ENCODE results near the gene TBC1D22A.

The TBC1D22A gene

DNA sequence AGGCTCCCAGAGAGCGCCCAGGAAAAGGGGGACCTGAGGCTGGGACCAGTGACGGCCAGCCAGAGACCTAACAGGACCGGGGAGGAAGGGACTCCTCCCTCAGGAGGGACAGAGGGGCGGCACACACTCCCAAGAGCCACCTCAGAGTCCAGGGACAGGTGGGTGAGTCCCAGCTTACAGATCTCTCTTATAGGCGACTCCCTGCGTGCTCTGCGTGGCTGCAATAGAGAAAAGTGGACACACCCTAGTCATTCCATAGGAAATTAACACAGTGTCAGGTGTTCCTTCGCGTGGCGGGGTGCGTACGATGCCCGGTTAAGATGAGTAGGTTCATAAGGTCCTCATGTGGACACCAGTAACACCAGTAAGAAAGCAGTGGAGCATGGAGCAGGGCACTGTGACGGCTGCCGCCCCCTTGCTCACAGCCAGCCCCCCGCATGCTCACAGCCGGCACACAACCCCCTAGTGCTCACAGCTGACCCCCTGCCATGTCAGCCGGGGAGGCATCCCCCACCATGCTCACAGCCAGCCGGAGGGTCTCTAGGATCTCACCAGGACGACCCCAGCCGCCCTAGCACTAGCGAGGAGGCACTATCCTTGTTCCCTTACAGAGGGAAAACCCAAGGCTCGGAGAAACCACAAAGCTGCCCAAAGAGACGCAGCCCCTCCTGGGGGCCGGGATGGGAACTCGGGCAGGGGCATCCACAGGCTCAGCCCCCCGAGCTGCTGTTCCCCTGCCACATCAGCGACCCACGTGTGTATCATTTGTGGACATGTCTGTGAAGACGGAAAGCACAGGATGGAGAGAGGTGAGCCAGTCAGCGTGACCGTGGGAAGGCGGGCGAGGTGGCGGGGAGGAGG is 426.8 kb downstream of the TBC1D22A start:
- DNase-seq (ENCODE audit: low spot score): no peak
- H3K27ac Mint-ChIP-seq: no peak overlapping the region
- H3K4me1 Mint-ChIP-seq (ENCODE audit: low read depth): no peaks in the 10 kb centered on the region
- no peaks in the 10 kb centered on the region for H3K27me3 Mint-ChIP-seq (ENCODE audit: low read depth)
- H3K9me3 Mint-ChIP-seq: no peaks in the 10 kb centered on the region
- no peak overlapping the region for H3K4me3 Mint-ChIP-seq
- no peaks in the 10 kb centered on the region for H3K36me3 Mint-ChIP-seq (ENCODE audit: low read depth)

DNA sequence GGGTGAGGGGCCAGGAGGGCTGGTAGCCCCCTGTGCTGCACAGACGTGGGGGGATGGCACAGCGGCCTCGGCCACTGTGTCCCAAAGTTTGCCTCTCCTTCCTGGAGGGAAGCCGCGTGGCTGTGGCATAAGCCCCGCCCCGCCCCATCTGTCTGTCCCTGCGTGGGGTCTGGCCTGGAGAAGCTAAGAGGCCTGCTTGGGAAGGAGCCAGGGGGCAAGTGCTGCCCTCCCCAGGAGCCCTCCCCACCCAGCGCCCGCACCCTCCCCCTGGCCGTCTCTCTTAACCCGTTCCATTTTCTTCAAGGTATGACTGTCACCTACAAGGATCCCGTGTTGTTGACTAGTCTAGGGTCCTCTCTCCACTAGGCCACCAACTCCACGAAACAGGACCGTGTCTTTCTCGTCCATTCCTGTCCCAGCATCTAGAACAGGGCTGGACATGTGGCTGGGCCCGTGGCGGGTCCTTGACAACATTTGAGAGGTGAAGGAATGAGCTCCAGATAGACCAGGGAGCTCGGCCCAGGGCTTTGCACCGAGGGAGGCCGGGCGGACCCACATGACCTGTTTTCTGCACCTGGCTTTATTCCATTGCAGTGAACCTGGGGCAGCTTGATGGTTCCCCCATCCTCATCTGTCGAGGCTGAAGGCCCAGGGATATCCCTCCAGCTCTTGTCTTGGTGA is 428.0 kb downstream of the TBC1D22A start:
- DNase-seq (ENCODE audit: low spot score): no peak
- Mint-ChIP-seq H3K27me3 (ENCODE audit: low read depth) (no peaks in the 10 kb centered on the region), H3K9me3 (no peaks in the 10 kb centered on the region), H3K36me3 (ENCODE audit: low read depth) (no peaks in the 10 kb centered on the region), H3K4me3 (no peak overlapping the region), H3K27ac (no peak overlapping the region), H3K4me1 (ENCODE audit: low read depth) (no peaks in the 10 kb centered on the region)

DNA sequence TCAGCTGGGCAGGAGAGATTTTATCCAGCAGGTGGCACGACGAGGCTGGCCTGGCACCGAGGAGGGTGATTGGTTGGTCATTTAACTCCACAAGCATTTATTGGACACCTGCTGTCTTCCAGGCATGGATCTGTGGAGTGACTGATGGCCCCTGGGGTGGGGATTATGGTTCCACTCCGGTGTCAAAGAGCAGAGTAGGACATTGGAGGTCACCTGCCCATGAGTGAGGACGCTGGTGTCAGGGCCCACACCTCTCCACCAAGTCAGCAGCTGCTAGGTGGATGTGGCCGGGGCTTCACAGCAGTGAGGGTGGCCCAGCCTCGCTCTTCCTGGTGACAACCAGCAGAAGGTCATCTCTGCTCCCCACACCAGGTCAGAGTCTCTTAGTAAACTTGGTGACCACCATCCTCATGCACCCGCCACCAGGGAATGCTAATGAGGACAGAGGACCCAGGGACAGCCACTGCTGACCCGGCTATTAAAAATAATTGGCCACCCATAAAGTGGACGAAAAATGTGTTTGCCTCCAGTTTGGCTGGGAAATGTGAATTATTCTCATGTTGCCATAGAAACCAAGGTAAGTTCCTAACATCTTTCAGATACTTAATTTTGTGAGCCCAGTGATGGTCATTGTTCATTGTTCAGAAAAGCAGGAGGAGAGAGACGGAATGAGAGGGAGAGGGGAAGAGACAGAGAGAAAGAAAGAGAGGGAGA is 428.7 kb downstream of the TBC1D22A start:
- H3K27me3 Mint-ChIP-seq (ENCODE audit: low read depth): no peaks in the 10 kb centered on the region
- no peaks in the 10 kb centered on the region for H3K9me3 Mint-ChIP-seq
- H3K4me3 Mint-ChIP-seq: no peak overlapping the region
- DNase-seq (ENCODE audit: low spot score): no peak
- H3K4me1 Mint-ChIP-seq (ENCODE audit: low read depth): no peaks in the 10 kb centered on the region
- no peak overlapping the region for H3K27ac Mint-ChIP-seq
- H3K36me3 Mint-ChIP-seq (ENCODE audit: low read depth): no peaks in the 10 kb centered on the region

DNA sequence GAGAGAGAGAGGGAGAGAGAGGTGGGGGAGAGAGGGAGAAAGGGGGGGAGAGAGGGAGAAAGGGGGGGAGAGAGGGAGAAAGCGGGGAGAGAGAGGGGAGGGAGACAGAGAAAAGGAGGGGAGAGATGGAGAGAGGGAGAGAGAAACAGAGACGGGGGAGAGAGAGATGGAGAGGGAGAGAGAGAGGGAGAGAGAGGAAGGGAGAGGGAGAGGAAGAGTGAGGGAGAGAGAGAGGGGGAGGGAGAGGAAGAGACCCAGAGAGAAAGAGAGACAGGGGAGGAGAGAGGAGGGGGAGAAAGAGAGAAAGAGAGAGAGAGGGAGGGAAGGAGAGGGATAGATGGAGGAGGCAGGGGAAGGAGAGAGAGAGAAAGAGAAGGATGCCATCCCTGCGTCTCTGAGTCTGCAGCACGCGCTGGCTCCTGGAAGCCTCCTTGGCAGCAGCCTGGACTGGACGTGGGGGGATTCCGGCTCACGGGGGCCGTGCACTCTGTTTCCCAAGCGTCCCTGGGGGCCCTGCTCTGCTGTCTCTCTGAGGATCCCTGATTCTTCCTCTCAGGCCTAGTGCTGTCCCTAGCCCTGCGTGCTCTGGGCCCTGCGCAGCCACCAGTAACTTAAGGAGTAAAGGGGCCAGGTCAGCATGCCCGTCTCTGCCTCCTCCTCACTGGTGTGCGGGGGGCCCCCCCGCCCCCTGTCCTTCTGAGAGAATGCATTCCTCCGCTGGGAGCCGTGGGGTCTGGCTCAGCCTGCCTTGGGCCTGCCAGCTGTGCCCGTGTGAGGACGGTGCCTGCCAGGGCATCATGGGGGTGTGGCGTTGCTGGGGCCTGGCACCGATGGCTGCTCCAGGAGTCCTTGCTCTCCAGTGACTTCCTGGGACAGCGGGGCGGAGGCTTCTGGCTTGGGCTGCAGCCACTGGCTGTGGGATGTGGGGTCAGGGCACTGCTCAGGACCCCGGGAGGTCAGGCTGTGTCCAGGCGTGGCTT is 429.5 kb downstream of the TBC1D22A start:
- no peak overlapping the region for H3K4me3 Mint-ChIP-seq
- no peaks in the 10 kb centered on the region for H3K4me1 Mint-ChIP-seq (ENCODE audit: low read depth)
- H3K9me3 Mint-ChIP-seq: no peaks in the 10 kb centered on the region
- no peak overlapping the region for H3K27ac Mint-ChIP-seq
- H3K36me3 Mint-ChIP-seq (ENCODE audit: low read depth): no peaks in the 10 kb centered on the region
- DNase-seq (ENCODE audit: low spot score): no peak
- H3K27me3 Mint-ChIP-seq (ENCODE audit: low read depth): no peaks in the 10 kb centered on the region

DNA sequence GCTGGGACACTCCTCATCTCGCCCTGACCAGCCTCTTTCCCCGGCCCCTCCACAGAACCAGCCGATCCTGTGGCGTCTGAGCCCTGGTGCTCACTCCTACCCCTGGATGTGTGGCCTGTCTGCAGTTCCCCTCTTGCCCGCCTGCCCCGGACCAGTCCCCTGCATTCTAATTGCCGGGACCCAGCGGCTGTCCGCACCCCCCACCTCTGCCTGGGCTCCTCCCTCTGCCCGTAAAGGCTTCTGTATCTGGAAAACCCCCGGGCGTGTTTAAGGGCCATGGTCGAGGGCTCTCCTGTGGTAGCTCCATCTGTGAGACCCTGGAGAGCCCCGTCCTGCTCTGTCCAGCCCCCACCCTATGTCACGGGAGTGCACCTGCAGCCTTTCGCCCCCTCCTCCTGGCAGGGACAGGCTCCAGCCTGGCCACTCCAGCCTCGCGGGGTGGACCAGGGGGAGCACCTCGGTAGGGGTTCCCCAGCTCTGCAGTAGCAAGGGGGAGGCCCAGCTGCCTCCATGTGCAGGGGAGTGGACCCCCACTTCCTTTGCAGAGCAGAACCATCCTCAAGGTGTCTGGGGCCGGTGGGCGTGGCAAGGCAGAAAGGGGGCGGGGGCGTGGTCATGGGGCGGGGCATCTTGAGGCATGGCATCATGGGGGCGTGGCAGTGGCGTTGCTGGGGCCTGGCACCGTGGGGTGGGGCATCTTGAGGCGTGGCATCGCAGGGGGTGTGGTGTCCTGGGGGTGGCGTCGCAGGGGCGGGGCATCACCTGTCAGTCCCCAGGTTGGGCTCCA is 430.4 kb downstream of the TBC1D22A start:
- H3K27ac Mint-ChIP-seq: no peak overlapping the region
- no peaks in the 10 kb centered on the region for H3K4me1 Mint-ChIP-seq (ENCODE audit: low read depth)
- no peaks in the 10 kb centered on the region for H3K36me3 Mint-ChIP-seq (ENCODE audit: low read depth)
- H3K9me3 Mint-ChIP-seq: no peaks in the 10 kb centered on the region
- H3K4me3 Mint-ChIP-seq: no peak overlapping the region
- no peaks in the 10 kb centered on the region for H3K27me3 Mint-ChIP-seq (ENCODE audit: low read depth)
- DNase-seq (ENCODE audit: low spot score): no peak

DNA sequence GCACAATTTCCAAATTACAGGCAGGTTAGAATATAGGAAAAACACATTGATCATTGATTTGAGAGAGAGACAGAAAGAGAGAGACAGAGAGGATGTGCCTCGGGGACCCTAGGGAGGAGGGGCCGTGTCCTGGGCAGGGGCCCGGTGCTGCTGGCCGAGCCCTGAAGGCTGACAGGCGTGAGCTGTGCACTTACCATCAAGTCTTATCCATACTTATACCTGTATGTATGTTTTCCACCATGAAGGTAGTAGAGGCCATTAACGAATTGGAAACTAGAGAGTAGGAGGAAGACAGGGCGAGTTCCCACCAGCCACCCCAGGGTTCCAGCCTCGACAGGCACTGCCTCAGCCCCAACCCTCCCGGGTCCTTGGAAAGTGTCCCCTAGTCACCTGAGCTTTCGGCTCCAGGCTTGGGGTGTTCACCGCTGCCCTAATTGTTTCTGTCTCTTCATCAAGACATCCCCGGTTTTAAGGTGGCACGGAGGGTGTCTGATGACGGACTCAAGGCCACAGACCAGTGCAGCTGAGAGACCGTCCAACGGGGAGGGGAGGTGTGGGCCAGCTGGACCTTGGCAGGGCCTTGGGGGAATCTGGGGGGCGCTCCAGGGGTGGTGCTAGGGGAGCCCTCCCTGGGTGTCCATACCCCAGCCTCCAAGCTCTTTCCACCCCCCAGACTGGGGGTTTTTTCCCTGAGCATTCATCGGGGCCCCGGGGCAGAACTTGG is 431.3 kb downstream of the TBC1D22A start:
- Mint-ChIP-seq H3K4me1 (ENCODE audit: low read depth) (no peaks in the 10 kb centered on the region), H3K36me3 (ENCODE audit: low read depth) (no peaks in the 10 kb centered on the region), H3K27me3 (ENCODE audit: low read depth) (no peaks in the 10 kb centered on the region), H3K27ac (no peak overlapping the region), H3K9me3 (no peaks in the 10 kb centered on the region), H3K4me3 (no peak overlapping the region)
- no peak for DNase-seq (ENCODE audit: low spot score)

DNA sequence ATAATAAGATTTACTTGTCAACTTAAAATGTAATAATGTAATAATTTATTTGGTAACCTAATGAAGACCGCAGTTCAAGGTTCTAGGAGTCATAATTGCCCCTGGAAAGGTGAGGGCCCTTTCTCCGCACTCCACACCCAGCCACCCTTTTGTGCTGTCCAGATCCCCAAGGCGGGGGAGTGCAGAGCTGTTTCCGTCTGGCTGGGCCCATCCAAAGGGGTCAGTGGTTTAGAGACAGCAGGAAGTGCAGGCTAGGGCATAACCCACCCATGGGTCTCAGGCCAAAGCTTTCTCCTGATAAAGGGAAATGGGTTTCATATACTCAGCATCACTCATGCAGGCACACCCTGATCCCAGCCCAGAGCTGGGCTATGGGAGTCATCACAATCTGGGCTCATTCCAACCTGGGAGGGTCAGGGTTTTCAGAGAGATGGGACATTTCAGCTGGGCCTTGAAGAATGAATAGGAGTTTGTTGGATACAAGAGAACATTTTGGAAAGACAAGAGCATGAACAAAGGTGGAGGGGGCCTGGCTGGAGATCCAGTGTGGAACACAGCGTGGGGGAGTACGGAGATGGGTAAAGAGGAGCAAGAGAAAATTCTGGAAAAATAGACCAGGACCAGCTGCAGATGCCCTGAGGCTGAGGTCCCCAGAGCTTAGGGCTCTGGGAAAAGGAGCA is 432.2 kb downstream of the TBC1D22A start:
- Mint-ChIP-seq H3K4me3 (no peak overlapping the region), H3K4me1 (ENCODE audit: low read depth) (no peaks in the 10 kb centered on the region), H3K27me3 (ENCODE audit: low read depth) (no peaks in the 10 kb centered on the region), H3K36me3 (ENCODE audit: low read depth) (no peaks in the 10 kb centered on the region), H3K27ac (no peak overlapping the region), H3K9me3 (no peaks in the 10 kb centered on the region)
- DNase-seq (ENCODE audit: low spot score): no peak

DNA sequence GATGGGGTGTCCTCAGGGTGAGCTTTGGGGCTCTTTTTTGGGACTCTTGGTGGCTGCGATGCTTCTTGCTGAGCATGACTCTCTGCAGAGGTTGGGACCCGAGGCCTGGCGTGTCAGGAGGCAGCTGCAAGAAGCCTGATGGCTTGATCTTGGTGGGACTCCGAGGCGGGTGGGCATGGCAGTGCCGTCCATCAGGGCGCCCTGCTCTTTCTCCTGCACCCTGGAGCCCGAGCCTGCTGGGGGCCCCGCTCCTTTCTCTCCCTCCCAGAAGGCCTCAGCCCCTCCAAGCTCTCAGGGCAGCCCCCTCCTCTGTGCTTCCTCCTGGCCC is 432.7 kb downstream of the TBC1D22A start:
- Mint-ChIP-seq H3K36me3 (ENCODE audit: low read depth) (no peaks in the 10 kb centered on the region), H3K27ac (no peak overlapping the region), H3K9me3 (no peaks in the 10 kb centered on the region), H3K27me3 (ENCODE audit: low read depth) (no peaks in the 10 kb centered on the region), H3K4me3 (no peak overlapping the region), H3K4me1 (ENCODE audit: low read depth) (no peaks in the 10 kb centered on the region)
- DNase-seq (ENCODE audit: low spot score): no peak

DNA sequence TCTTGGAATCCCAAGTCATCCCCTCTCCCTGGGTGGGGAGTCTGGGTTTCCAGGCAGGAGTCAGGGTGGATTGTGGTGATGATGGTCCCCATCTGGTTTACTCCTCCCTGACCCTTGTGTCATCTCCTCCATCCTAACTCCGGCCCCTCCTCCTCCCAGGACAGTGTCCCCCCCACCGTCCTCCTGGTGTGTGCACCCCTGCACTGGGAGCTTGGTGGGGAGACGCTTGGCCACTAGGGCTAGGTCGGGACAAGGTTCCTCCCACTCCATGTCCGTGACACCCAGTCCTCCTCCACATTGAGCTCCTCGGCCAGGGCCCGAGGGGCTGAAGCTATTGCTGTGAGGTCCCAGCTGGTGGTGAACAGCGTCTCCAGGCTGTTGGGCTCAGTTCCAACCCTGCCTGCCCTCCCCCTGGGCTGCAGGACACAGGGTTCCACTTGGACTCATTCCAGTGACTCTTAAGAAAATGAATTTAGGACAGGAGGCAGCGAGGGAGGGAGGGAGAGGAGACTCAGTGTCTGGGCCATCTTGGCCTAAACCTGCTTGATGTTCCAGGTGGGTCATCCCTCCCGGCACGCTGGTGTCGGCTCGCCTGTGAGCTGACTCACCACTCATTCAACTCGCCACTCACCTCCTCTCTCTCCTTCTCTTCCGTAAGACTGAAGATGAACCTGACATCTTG is 433.2 kb downstream of the TBC1D22A start:
- Mint-ChIP-seq H3K4me1 (ENCODE audit: low read depth) (no peaks in the 10 kb centered on the region), H3K9me3 (no peaks in the 10 kb centered on the region), H3K4me3 (no peak overlapping the region), H3K27me3 (ENCODE audit: low read depth) (no peaks in the 10 kb centered on the region), H3K27ac (no peak overlapping the region), H3K36me3 (ENCODE audit: low read depth) (no peaks in the 10 kb centered on the region)
- no peak for DNase-seq (ENCODE audit: low spot score)

DNA sequence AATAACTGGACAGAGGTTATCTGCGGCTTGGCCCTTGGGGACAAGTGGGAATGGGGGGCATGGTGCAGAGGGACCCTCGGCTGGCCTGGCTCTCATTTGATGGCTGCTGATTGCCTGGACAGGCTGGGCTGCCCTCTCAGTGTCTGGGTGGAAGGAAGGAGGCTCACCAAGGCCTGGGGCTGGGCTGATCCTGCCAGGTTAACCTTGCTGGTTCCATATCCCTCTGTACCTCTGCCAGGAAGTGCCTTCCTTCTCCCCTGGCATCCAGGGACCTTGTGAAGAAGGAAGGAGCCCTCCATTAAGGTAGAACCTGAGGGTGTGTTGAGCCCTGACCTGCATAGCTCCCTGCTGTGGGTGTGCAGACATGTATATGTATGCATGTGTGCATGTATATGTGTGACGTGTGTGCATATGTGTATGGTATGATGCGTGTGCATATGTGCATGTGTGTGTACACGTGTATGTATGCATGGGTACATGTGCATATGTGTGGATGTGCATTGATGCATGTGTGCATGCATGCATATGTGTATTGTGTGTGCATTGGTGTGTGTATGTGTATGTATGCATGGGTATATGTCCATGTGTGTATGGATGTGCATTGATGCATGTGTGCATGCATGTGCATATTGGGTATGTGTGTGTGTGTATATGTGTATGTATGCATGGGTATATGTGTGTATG is 433.9 kb downstream of the TBC1D22A start:
- no peaks in the 10 kb centered on the region for H3K9me3 Mint-ChIP-seq
- H3K36me3 Mint-ChIP-seq (ENCODE audit: low read depth): no peaks in the 10 kb centered on the region
- no peaks in the 10 kb centered on the region for H3K27me3 Mint-ChIP-seq (ENCODE audit: low read depth)
- no peak for DNase-seq (ENCODE audit: low spot score)
- no peak overlapping the region for H3K4me3 Mint-ChIP-seq
- H3K4me1 Mint-ChIP-seq (ENCODE audit: low read depth): no peaks in the 10 kb centered on the region
- H3K27ac Mint-ChIP-seq: no peak overlapping the region
